SK-N-SH (cell line): ENCODE data around the gene FAM234A. TPM values are rescaled to one million over a fixed set of nuclear protein-coding genes. Genes with fewer than 3 reads are reported as not detected.

ENCODE experiments used
- CTCF ChIA-PET: fragments of 300-600, 350-600 bp; formaldehyde crosslinking; extraction: SDS; loops from one replicate; lab custom pipeline; 2021; lab: Yijun Ruan, JAX
- POLR2A ChIA-PET: fragments of 350-600 bp; sonication (Branson Sonifier 250); formaldehyde crosslinking; extraction: SDS; loops from one replicate; lab custom pipeline; 2020; ENCODE audit warnings: antibody characterized with exemption, inconsistent platforms; lab: Yijun Ruan, JAX
- DNase-seq: peaks from one replicate; pipeline ENCODE4 v3.0.0; 2012
- H2AFZ ChIP-seq: fragments of 200-600 bp; sonication (generic); 2 replicates; pipeline ENCODE4 v1.8.1; 2016; ENCODE audit warnings: antibody characterized with exemption, mild to moderate bottlenecking, low read depth
- H3F3A ChIP-seq: fragments of 200-600 bp; sonication (generic); replicated peaks from 2 replicates; pipeline ENCODE3; 2016; ENCODE audit warnings: antibody characterized with exemption, mild to moderate bottlenecking; ENCODE audit not compliant: insufficient read depth
- H3K27ac ChIP-seq, 2 experiments: fragments of 200-500 bp in 1 of 2; fragments of 200-600 bp in 1 of 2; sonication (Bioruptor generic) in 1 of 2; sonication (generic), shearing (Covaris generic) in 1 of 2; 2 replicates each; pipeline versions ENCODE4 v1.5.1 to v1.6.1; 2014 to 2016; ENCODE audit warnings: low read depth in 2 of 2, inconsistent platforms in 1 of 2, low read length in 1 of 2, mild to moderate bottlenecking in 1 of 2, mixed read lengths in 1 of 2
- H3K27me3 ChIP-seq: fragments of 200-600 bp; sonication (generic), shearing (Covaris generic); 2 replicates; pipeline ENCODE4 v1.6.1; 2016; ENCODE audit warnings: mixed run types; ENCODE audit not compliant: insufficient read depth
- H3K36me3 ChIP-seq, 2 experiments: fragments of 200-500 bp in 1 of 2; fragments of 200-600 bp in 1 of 2; sonication (Bioruptor generic) in 1 of 2; sonication (generic) in 1 of 2; replicated peaks in 1 of 2; 2 replicates each; pipeline versions ENCODE3 to v1.5.1; 2014 to 2016; ENCODE audit warnings: low read length in 1 of 2, mild to moderate bottlenecking in 1 of 2; ENCODE audit not compliant: insufficient read depth in 2 of 2, control insufficient read depth in 1 of 2
- H3K4me1 ChIP-seq, 2 experiments: fragments of 200-500 bp in 1 of 2; fragments of 200-600 bp in 1 of 2; sonication (Bioruptor generic) in 1 of 2; sonication (generic), shearing (Covaris generic) in 1 of 2; 2 replicates each; pipeline versions ENCODE4 v1.5.1 to v1.6.1; 2014 to 2016; ENCODE audit warnings: low read depth in 1 of 2, low read length in 1 of 2, mixed run types in 1 of 2; ENCODE audit not compliant: insufficient read depth in 2 of 2, control insufficient read depth in 1 of 2
- H3K4me2 ChIP-seq: fragments of 200-600 bp; sonication (generic), shearing (Covaris generic); 2 replicates; pipeline ENCODE4 v1.6.1; 2017; ENCODE audit warnings: mixed run types
- H3K4me3 ChIP-seq, 2 experiments: fragments of 200-500 bp in 1 of 2; fragments of 200-600 bp in 1 of 2; sonication (Bioruptor generic) in 1 of 2; sonication (generic), shearing (Covaris generic) in 1 of 2; 2 replicates each; pipeline versions ENCODE4 v1.5.1 to v1.8.1; 2014 to 2016; ENCODE audit warnings: low read depth in 2 of 2, inconsistent platforms in 1 of 2, low read length in 1 of 2, mild to moderate bottlenecking in 1 of 2, mixed read lengths in 1 of 2, moderate library complexity in 1 of 2
- H3K79me2 ChIP-seq: fragments of 200-600 bp; sonication (generic); 2 replicates; pipeline ENCODE4 v1.8.1; 2017; ENCODE audit warnings: mild to moderate bottlenecking; ENCODE audit not compliant: insufficient read depth
- H3K9ac ChIP-seq: fragments of 200-600 bp; sonication (generic); 2 replicates; pipeline ENCODE4 v1.6.1; 2017; ENCODE audit warnings: mixed run types
- H3K9me2 ChIP-seq: fragments of 200-600 bp; sonication (generic); 2 replicates; pipeline ENCODE4 v1.6.1; 2017; ENCODE audit warnings: mixed run types
- H3K9me3 ChIP-seq: fragments of 200-600 bp; sonication (generic); 2 replicates; pipeline ENCODE4 v1.6.1; 2017; ENCODE audit warnings: mixed run types, mild to moderate bottlenecking, moderate library complexity
- H4K20me1 ChIP-seq: fragments of 200-600 bp; sonication (generic); 2 replicates; pipeline ENCODE4 v1.6.1; 2017; ENCODE audit warnings: mild to moderate bottlenecking, mixed run types; ENCODE audit not compliant: insufficient read depth
- CHD2 ChIP-seq: fragments of 150-350 bp; IDR thresholded peaks from 2 replicates; pipeline ENCODE4 v1.6.1; 2018; ENCODE audit warnings: low read length; ENCODE audit not compliant: partially characterized antibody
- CTCF ChIP-seq: fragments of 200-600 bp; sonication (generic); IDR thresholded peaks from 2 replicates; pipeline ENCODE4 v1.6.1; 2017; ENCODE audit warnings: antibody characterized with exemption, mild to moderate bottlenecking, moderate library complexity
- ELF1 ChIP-seq: IDR thresholded peaks from 2 replicates; pipeline ENCODE4 v1.4.0; 2012
- FOSL2 ChIP-seq: IDR thresholded peaks from 2 replicates; pipeline ENCODE4 v1.4.0; 2012; ENCODE audit warnings: low read depth, mild to moderate bottlenecking, moderate library complexity, borderline replicate concordance
- FOXJ3 ChIP-seq: sonication (generic); formaldehyde crosslinking; IDR thresholded peaks from 2 replicates; pipeline ENCODE4 v1.5.1; 2020; ENCODE audit warnings: mild to moderate bottlenecking, missing genetic modification reagents
- GATA2 ChIP-seq: sonication (generic); formaldehyde crosslinking; IDR thresholded peaks from 2 replicates; pipeline ENCODE4 v1.5.0; 2020; ENCODE audit warnings: mild to moderate bottlenecking, missing genetic modification reagents
- IRF3 ChIP-seq: fragments of 150-350 bp; IDR thresholded peaks from 2 replicates; pipeline ENCODE4 v1.6.1; 2016; ENCODE audit warnings: mild to moderate bottlenecking, low read depth, low read length
- JUND ChIP-seq: IDR thresholded peaks from 2 replicates; pipeline ENCODE4 v1.4.0; 2012
- MXI1 ChIP-seq: IDR thresholded peaks from 2 replicates; pipeline ENCODE4 v1.6.1; 2012; ENCODE audit warnings: mild to moderate bottlenecking, low read depth, low read length, improper control_type of control experiment
- NFIC ChIP-seq: IDR thresholded peaks from 2 replicates; pipeline ENCODE4 v1.4.0; 2012; ENCODE audit warnings: borderline replicate concordance
- PBX3 ChIP-seq: IDR thresholded peaks from 2 replicates; pipeline ENCODE4; 2012
- POLR2AphosphoS5 ChIP-seq: IDR thresholded peaks from 2 replicates; pipeline ENCODE4 v1.6.1; 2012; ENCODE audit warnings: low read depth, low read length
- RCOR1 ChIP-seq: fragments of 150-350 bp; IDR thresholded peaks from 2 replicates; pipeline ENCODE4 v1.6.1; 2017; ENCODE audit warnings: antibody characterized with exemption, low read length
- RFX5 ChIP-seq: IDR thresholded peaks from 2 replicates; pipeline ENCODE4 v1.6.1; 2012; ENCODE audit warnings: mild to moderate bottlenecking, improper control_type of control experiment, low read length
- SIN3A ChIP-seq: IDR thresholded peaks from 2 replicates; pipeline ENCODE4 v1.6.1; 2012; ENCODE audit warnings: low read depth, mild to moderate bottlenecking, low read length, moderate library complexity, borderline replicate concordance
- SMC3 ChIP-seq: IDR thresholded peaks from 2 replicates; pipeline ENCODE4 v1.6.1; 2012; ENCODE audit warnings: low read depth, low read length, improper control_type of control experiment
- TAF1 ChIP-seq: IDR thresholded peaks from 2 replicates; pipeline ENCODE4 v1.6.1; 2012; ENCODE audit warnings: low read depth, mild to moderate bottlenecking, low read length, moderate library complexity, borderline replicate concordance
- USF1 ChIP-seq: IDR thresholded peaks from 2 replicates; pipeline ENCODE4 v1.4.0; 2012; ENCODE audit warnings: low read depth, borderline replicate concordance
- YY1 ChIP-seq: IDR thresholded peaks from 2 replicates; pipeline ENCODE4 v1.4.0; 2012; ENCODE audit warnings: low read depth, mild to moderate bottlenecking
- WGBS: methylation state at CpG from one replicate; pipeline ENCODE4 v1.1.6; 2017; ENCODE audit warnings: low lambda C conversion rate; 5-methylcytosine and 5-hydroxymethylcytosine counted together
- polyA plus RNA-seq, 3 experiments: library from polyadenylated mRNA; depleted of rRNA; stranded (reverse); fragments of >200 nt; gene quantifications; 2 replicates each; pipeline ENCODE4 v1.2.3, GENCODE V29; 2012

Gene FAM234A
- polyA plus RNA-seq, 1 of the 3 experiments (the other 2 are of a cell fraction), result 126 TPM

- peak overlapping the region; percentile 78 to 100 for H3K4me3 ChIP-seq
- H3K27ac ChIP-seq, result peak overlapping the region; percentile 94 to 96
- no peak for TF ChIP-seq TAF1
- TF ChIP-seq MXI1, result peak; percentile 51; the same call in 1 of the 2 replicates
- peaks cover 34% of the 10 kb centered on the region for H4K20me1 ChIP-seq
- WGBS, result 14% methylated on average over 9 of the region's 9 CpGs
- H3F3A ChIP-seq, result peaks cover 12% of the 10 kb centered on the region
- ChIA-PET POLR2A (interaction anchor here (0.7 to 1.2 kb wide), 7 partner anchors 9 to 135 kb away, joined by 3 to 4 read pairs (median 3); no protein-coding TSS in a partner anchor), CTCF (interaction anchor here (0.8 to 2.3 kb wide), 7 partner anchors 9 to 134 kb away, joined by 3 to 18 read pairs (median 5); partner anchors contain the start of gene HBQ1)
- H3K36me3 ChIP-seq, result peaks cover 34 to 45% of the 10 kb centered on the region in 2 experiments
- DNase-seq, result no peak
- H3K9ac ChIP-seq, result peak overlapping the region; percentile 97
- no peaks in the 10 kb centered on the region for H3K27me3 ChIP-seq
- H3K79me2 ChIP-seq, result peaks cover 57% of the 10 kb centered on the region
- peaks cover 10% of the 10 kb centered on the region in 2 experiments; a peak in 3 of 4 replicates for H3K4me1 ChIP-seq
- no peaks in the 10 kb centered on the region for H3K9me2 ChIP-seq
- no peaks in the 10 kb centered on the region for H3K9me3 ChIP-seq
- H2AFZ ChIP-seq, result peak overlapping the region; percentile 90; the same call in 1 of the 2 replicates
- peak overlapping the region; percentile 99 for H3K4me2 ChIP-seq
These were observed 6.3 kb upstream of the FAM234A start for GRCh38 chr16:228151-228851.

GRCh38 chr16:228852-229730, 5.5 kb upstream of the FAM234A start, which contains the start of gene LUC7L:
Gene LUC7L, minus strand, starts transcription at chr16:229449. Its CDS starts 110 bp downstream, at chr16:229339.
- POLR2A ChIA-PET, result interaction anchor here (0.7 to 1.2 kb wide), 6 partner anchors 10 to 134 kb away, joined by 3 to 4 read pairs (median 3); no protein-coding TSS in a partner anchor
- peak; percentile 67 for TF ChIP-seq CHD2
- TF ChIP-seq GATA2 (CRISPR knock-in tag), result no peak
- TF ChIP-seq YY1, result peak; percentile 53; the same call in 1 of the 2 replicates
- TF ChIP-seq SMC3, result no peak
- TF ChIP-seq JUND, result no peak
- TF ChIP-seq USF1, result peak; percentile 4; the same call in 1 of the 2 replicates
- peak; percentile 72 for TF ChIP-seq ELF1
- no peak for TF ChIP-seq SIN3A
- TF ChIP-seq CTCF, result no peak
- TF ChIP-seq RCOR1, result no peak
- TF ChIP-seq NFIC, result no peak; the same call in 1 of the 2 replicates
- TF ChIP-seq IRF3, result no peak
- peak; percentile 66; the same call in 1 of the 2 replicates for TF ChIP-seq TAF1
- TF ChIP-seq POLR2AphosphoS5, result peak; percentile 99
- no peak for TF ChIP-seq RFX5
- TF ChIP-seq FOSL2, result no peak; the same call in 1 of the 2 replicates
- 0 out of 2 replicates have a peak, but pooled peaks have one; percentile 2 for TF ChIP-seq PBX3
- TF ChIP-seq FOXJ3 (CRISPR knock-in tag), result no peak

More at GRCh38 chr16:228852-229730, 5.5 kb upstream of the FAM234A start, which contains the start of gene LUC7L:
- H3K9ac ChIP-seq, result peak within 1 kb of the TSS; percentile 97
- H3K9me3 ChIP-seq, result no peaks in the 10 kb centered on the region
- DNase-seq, result peak; percentile 98
- H3K27ac ChIP-seq, result peak within 1 kb of the TSS; percentile 94 to 96
- H3K27me3 ChIP-seq, result no peaks in the 10 kb centered on the region
- H4K20me1 ChIP-seq, result peaks cover 34% of the 10 kb centered on the region
- peaks cover 12% of the 10 kb centered on the region for H3F3A ChIP-seq
- H3K79me2 ChIP-seq, result peaks cover 49% of the 10 kb centered on the region
- H2AFZ ChIP-seq, result peak within 1 kb of the TSS; percentile 90
- H3K9me2 ChIP-seq, result no peaks in the 10 kb centered on the region
- 5% methylated on average over 40 of the region's 88 CpGs for WGBS
- CTCF ChIA-PET, result interaction anchor here (0.7 to 2.3 kb wide), 9 partner anchors 9 to 134 kb away, joined by 3 to 18 read pairs (median 4); partner anchors contain the start of gene HBQ1
- peak within 1 kb of the TSS; percentile 78 to 100 for H3K4me3 ChIP-seq
- peaks cover 10% of the 10 kb centered on the region in 2 experiments; a peak in 3 of 4 replicates for H3K4me1 ChIP-seq
- H3K4me2 ChIP-seq, result peak within 1 kb of the TSS; percentile 99
- H3K36me3 ChIP-seq, result peaks cover 28 to 37% of the 10 kb centered on the region in 2 experiments
